SU-DHL-6 (cell line): ENCODE results near the gene FGFRL1.

Source experiments
- H2AFZ ChIP-seq: fragments of 200-600 bp; sonication (generic); 2 replicates; pipeline ENCODE4 v1.6.1; 2014; ENCODE audit warnings: low read depth, mild to moderate bottlenecking, moderate library complexity, mixed read lengths, antibody characterized with exemption, low read length; ENCODE audit not compliant: severe bottlenecking
- H3F3A ChIP-seq: fragments of 200-600 bp; shearing (Covaris generic); 2 replicates; pipeline ENCODE4 v1.6.0; 2016; ENCODE audit warnings: antibody characterized with exemption, mild to moderate bottlenecking; ENCODE audit not compliant: insufficient read depth
- H3K27ac ChIP-seq: fragments of 200-600 bp; sonication (generic); 2 replicates; pipeline ENCODE4 v1.5.1; 2016; ENCODE audit warnings: low read depth, mild to moderate bottlenecking, low read length, moderate library complexity, mixed read lengths
- H3K27me3 ChIP-seq: fragments of 200-600 bp; sonication (generic), shearing (Covaris generic); 2 replicates; pipeline ENCODE4 v1.6.0; 2014; ENCODE audit warnings: mild to moderate bottlenecking, low read length
- H3K36me3 ChIP-seq: fragments of 200-600 bp; sonication (generic); 2 replicates; pipeline ENCODE4 v1.6.1; 2014; ENCODE audit warnings: mild to moderate bottlenecking, low read length, mixed read lengths
- H3K4me2 ChIP-seq: fragments of 300-600, 200-600 bp; shearing (Covaris generic), sonication (generic); 2 replicates; pipeline ENCODE4 v1.6.0; 2014; ENCODE audit warnings: low read length, low read depth, mild to moderate bottlenecking; ENCODE audit not compliant: poor library complexity, severe bottlenecking
- H3K4me3 ChIP-seq: fragments of 200-600 bp; sonication (generic); 2 replicates; pipeline ENCODE4 v1.5.1; 2014; ENCODE audit warnings: antibody characterized with exemption, low read length, mild to moderate bottlenecking, mixed read lengths; ENCODE audit not compliant: insufficient read depth, poor library complexity, severe bottlenecking
- H3K79me2 ChIP-seq: fragments of 200-600 bp; sonication (generic); 2 replicates; pipeline ENCODE4 v1.6.1; 2014; ENCODE audit warnings: mild to moderate bottlenecking, low read length, moderate library complexity; ENCODE audit not compliant: insufficient read depth
- H3K9ac ChIP-seq: fragments of 200-600 bp; sonication (generic); 2 replicates; pipeline ENCODE4 v1.7.0; 2014; ENCODE audit warnings: mild to moderate bottlenecking, low read length
- H3K9me2 ChIP-seq: fragments of 200-600 bp; sonication (generic); replicated peaks from 2 replicates; pipeline ENCODE4 v1.6.1; 2014; ENCODE audit warnings: low read length; ENCODE audit not compliant: insufficient read depth
- H3K9me3 ChIP-seq: fragments of 200-600 bp; sonication (generic); 2 replicates; pipeline ENCODE4 v1.6.1; 2014; ENCODE audit warnings: low read length, mixed read lengths; ENCODE audit not compliant: insufficient read depth
- H4K20me1 ChIP-seq: fragments of 200-600 bp; sonication (generic); 2 replicates; pipeline ENCODE4 v1.6.1; 2014; ENCODE audit warnings: low read depth, mild to moderate bottlenecking, antibody characterized with exemption, low read length, moderate library complexity, mixed read lengths
- EZH2phosphoT487 ChIP-seq: fragments of 200-600 bp; sonication (generic), shearing (Covaris generic); conservative IDR thresholded peaks from 2 replicates; pipeline ENCODE4 v1.6.1; 2018; ENCODE audit warnings: mild to moderate bottlenecking, antibody characterized with exemption, low read length, moderate library complexity, mixed read lengths
- TF ChIP-seq, protein P1 (sequence below): fragments of 200-600 bp; sonication (generic); IDR thresholded peaks from one replicate; pipeline ENCODE4 v1.5.1; 2017; ENCODE audit warnings: antibody characterized with exemption, mild to moderate bottlenecking, low read length, moderate library complexity; ENCODE audit not compliant: insufficient read depth, poor library complexity, severe bottlenecking

Gene FGFRL1

DNA sequence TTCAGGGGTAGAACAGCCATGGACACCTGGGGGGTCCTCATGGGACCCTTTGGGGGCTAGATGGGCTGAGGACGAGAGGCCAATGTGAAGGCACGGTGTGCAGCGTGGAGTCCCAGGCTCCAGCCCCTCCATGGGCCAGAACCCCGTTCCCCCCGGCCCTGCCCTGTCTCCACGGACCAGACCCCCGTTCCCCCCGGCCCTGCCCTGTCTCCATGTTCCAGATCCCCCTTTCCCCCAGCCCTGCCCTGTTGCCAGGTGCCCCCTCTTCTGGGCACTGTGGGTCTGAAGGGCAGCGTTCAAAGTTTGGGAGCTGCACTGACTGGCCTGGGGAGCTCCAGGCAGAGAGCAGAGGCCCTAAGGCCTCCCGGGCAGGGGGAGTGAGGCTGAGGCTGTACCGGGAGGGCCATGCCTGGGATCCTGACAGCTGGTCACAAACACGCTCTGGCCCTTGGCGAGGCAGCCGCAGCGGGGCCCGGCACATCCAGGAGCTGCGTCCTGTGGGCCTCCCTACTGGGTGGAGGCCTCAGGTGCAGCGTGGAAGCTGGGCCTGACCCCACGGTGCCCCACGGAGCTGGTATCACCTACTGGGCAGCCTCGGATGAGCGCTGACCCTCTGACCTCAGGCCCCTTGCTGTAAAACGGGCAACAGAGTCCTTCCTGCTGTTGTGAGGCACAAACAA is 46.9 kb upstream of the FGFRL1 start:
- Histone ChIP-seq H3K4me2 (no peak overlapping the region), H3F3A (no peaks in the 10 kb centered on the region), H4K20me1 (no peaks in the 10 kb centered on the region), H3K27ac (no peak overlapping the region), H3K4me3 (no peak overlapping the region), H3K9me2 (no peaks in the 10 kb centered on the region), H3K27me3 (no peaks in the 10 kb centered on the region), H3K9ac (no peak overlapping the region), H2AFZ (no peak overlapping the region), H3K36me3 (no peaks in the 10 kb centered on the region), H3K79me2 (no peaks in the 10 kb centered on the region), H3K9me3 (no peaks in the 10 kb centered on the region)
- no peak for TF ChIP-seq EZH2phosphoT487
- TF ChIP-seq, protein P1, sequence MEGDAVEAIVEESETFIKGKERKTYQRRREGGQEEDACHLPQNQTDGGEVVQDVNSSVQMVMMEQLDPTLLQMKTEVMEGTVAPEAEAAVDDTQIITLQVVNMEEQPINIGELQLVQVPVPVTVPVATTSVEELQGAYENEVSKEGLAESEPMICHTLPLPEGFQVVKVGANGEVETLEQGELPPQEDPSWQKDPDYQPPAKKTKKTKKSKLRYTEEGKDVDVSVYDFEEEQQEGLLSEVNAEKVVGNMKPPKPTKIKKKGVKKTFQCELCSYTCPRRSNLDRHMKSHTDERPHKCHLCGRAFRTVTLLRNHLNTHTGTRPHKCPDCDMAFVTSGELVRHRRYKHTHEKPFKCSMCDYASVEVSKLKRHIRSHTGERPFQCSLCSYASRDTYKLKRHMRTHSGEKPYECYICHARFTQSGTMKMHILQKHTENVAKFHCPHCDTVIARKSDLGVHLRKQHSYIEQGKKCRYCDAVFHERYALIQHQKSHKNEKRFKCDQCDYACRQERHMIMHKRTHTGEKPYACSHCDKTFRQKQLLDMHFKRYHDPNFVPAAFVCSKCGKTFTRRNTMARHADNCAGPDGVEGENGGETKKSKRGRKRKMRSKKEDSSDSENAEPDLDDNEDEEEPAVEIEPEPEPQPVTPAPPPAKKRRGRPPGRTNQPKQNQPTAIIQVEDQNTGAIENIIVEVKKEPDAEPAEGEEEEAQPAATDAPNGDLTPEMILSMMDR = no peak

- no peaks in the 10 kb centered on the region for H3K9me3 ChIP-seq
- H3K4me3 ChIP-seq = no peak overlapping the region
- H3F3A ChIP-seq = no peaks in the 10 kb centered on the region
- no peak overlapping the region for H3K9ac ChIP-seq
- no peaks in the 10 kb centered on the region for H3K27me3 ChIP-seq
- no peaks in the 10 kb centered on the region for H3K9me2 ChIP-seq
- no peak overlapping the region for H3K27ac ChIP-seq
- no peak overlapping the region for H2AFZ ChIP-seq
- H4K20me1 ChIP-seq = no peaks in the 10 kb centered on the region
- H3K79me2 ChIP-seq = no peaks in the 10 kb centered on the region
- no peaks in the 10 kb centered on the region for H3K36me3 ChIP-seq
- H3K4me2 ChIP-seq = no peak overlapping the region
- TF ChIP-seq, protein P1 = no peak
- no peak for TF ChIP-seq EZH2phosphoT487
These were observed 46.2 kb upstream of the FGFRL1 start for GRCh38 chr4:965048-965765.

GRCh38 chr4:965766-966134 is 45.7 kb upstream of the FGFRL1 start:
- Histone ChIP-seq H3K27ac (no peak overlapping the region), H3K27me3 (no peaks in the 10 kb centered on the region), H3K9ac (no peak overlapping the region), H3K4me2 (no peak overlapping the region), H4K20me1 (no peaks in the 10 kb centered on the region), H3F3A (no peaks in the 10 kb centered on the region), H3K79me2 (no peaks in the 10 kb centered on the region), H2AFZ (no peak overlapping the region), H3K9me3 (no peaks in the 10 kb centered on the region), H3K36me3 (no peaks in the 10 kb centered on the region), H3K9me2 (no peaks in the 10 kb centered on the region), H3K4me3 (no peak overlapping the region)
- no peak for TF ChIP-seq EZH2phosphoT487
- TF ChIP-seq, protein P1 = no peak
